Type B pancreatic cell (in vitro differentiated cells): ENCODE data around the gene CAMKMT. TPM values are rescaled to one million over a fixed set of nuclear protein-coding genes. Genes with fewer than 3 reads are reported as not detected.

Source experiments
- DNase-seq: peaks from one replicate; pipeline ENCODE4 v3.0.0; 2021; ENCODE audit warnings: mixed read lengths; ENCODE audit not compliant: unreplicated experiment; ENCODE audit errors: extremely low spot score
- H3K27ac Mint-ChIP-seq: 2 replicates; pipeline ENCODE4 v1.8.0; 2021; ENCODE audit warnings: mild to moderate bottlenecking, mixed read lengths
- H3K27me3 Mint-ChIP-seq: 2 replicates; pipeline ENCODE4 v1.8.0; 2021; ENCODE audit warnings: mixed read lengths
- H3K36me3 Mint-ChIP-seq: 2 replicates; pipeline ENCODE4 v1.8.0; 2021; ENCODE audit warnings: mixed read lengths
- H3K4me1 Mint-ChIP-seq: one replicate; pipeline ENCODE4 v1.8.0; 2021; ENCODE audit warnings: mixed read lengths; ENCODE audit not compliant: unreplicated experiment
- H3K4me3 Mint-ChIP-seq: 2 replicates; pipeline ENCODE4 v1.8.0; 2021; ENCODE audit warnings: mild to moderate bottlenecking, mixed read lengths
- H3K9me3 Mint-ChIP-seq: 2 replicates; pipeline ENCODE4 v1.8.0; 2021; ENCODE audit warnings: mixed read lengths
- CTCF ChIP-seq: fragments of 200-600 bp; sonication (generic); conservative IDR thresholded peaks from 2 replicates; pipeline ENCODE4 v1.5.0; 2021; ENCODE audit warnings: antibody characterized with exemption, mild to moderate bottlenecking
- total RNA-seq: library from RNA; stranded (reverse); gene quantifications from 2 replicates; pipeline ENCODE4 v1.2.1, GENCODE V29; 2021; ENCODE audit warnings: low replicate concordance

The CAMKMT gene
- total RNA-seq, 1 donor from 2014 or later = 7.7 TPM

- peaks cover 36% of the 10 kb centered on the region for H3K36me3 Mint-ChIP-seq
Measured at GRCh38 chr2:44324971-44325426, 36.7 kb upstream of the CAMKMT start.

GRCh38 chr2:44325897-44326296 is 35.9 kb upstream of the CAMKMT start:
- Mint-ChIP-seq H3K27ac (no peak overlapping the region), H3K4me3 (no peak overlapping the region), H3K36me3 (peaks cover 36% of the 10 kb centered on the region), H3K9me3 (no peaks in the 10 kb centered on the region), H3K27me3 (no peaks in the 10 kb centered on the region), H3K4me1 (no peaks in the 10 kb centered on the region)
- TF ChIP-seq CTCF = no peak
- DNase-seq = no peak

More at GRCh38 chr2:44324971-44325426, 36.7 kb upstream of the CAMKMT start:
- DNase-seq = no peak
- no peaks in the 10 kb centered on the region for H3K4me1 Mint-ChIP-seq
- no peak overlapping the region for H3K27ac Mint-ChIP-seq
- TF ChIP-seq CTCF = no peak
- no peaks in the 10 kb centered on the region for H3K27me3 Mint-ChIP-seq
- H3K9me3 Mint-ChIP-seq = no peaks in the 10 kb centered on the region
- H3K4me3 Mint-ChIP-seq = no peak overlapping the region

GRCh38 chr2:44326548-44327264 is 35.0 kb upstream of the CAMKMT start:
- no peak for DNase-seq
- Mint-ChIP-seq H3K9me3 (no peaks in the 10 kb centered on the region), H3K27ac (no peak overlapping the region), H3K4me3 (no peak overlapping the region), H3K4me1 (no peaks in the 10 kb centered on the region), H3K36me3 (peaks cover 39% of the 10 kb centered on the region), H3K27me3 (no peaks in the 10 kb centered on the region)
- TF ChIP-seq CTCF = no peak

- no peak overlapping the region for H3K4me3 Mint-ChIP-seq
- H3K36me3 Mint-ChIP-seq = peaks cover 32% of the 10 kb centered on the region
- no peak for DNase-seq
- no peak overlapping the region for H3K27ac Mint-ChIP-seq
- H3K4me1 Mint-ChIP-seq = no peaks in the 10 kb centered on the region
- no peaks in the 10 kb centered on the region for H3K27me3 Mint-ChIP-seq
- H3K9me3 Mint-ChIP-seq = no peaks in the 10 kb centered on the region
- no peak for TF ChIP-seq CTCF
Measured at GRCh38 chr2:44328750-44329149, 33.0 kb upstream of the CAMKMT start.

- Mint-ChIP-seq H3K9me3 (no peaks in the 10 kb centered on the region), H3K36me3 (peaks cover 28% of the 10 kb centered on the region), H3K27me3 (no peaks in the 10 kb centered on the region), H3K4me1 (no peaks in the 10 kb centered on the region), H3K27ac (no peak overlapping the region), H3K4me3 (no peak overlapping the region)
- DNase-seq = no peak
- no peak for TF ChIP-seq CTCF
Measured at GRCh38 chr2:44329343-44329742, 32.4 kb upstream of the CAMKMT start.
